Measurements from ENCODE around the gene VAV2. TPM values are rescaled to one million over a fixed set of nuclear protein-coding genes. Genes with fewer than 3 reads are reported as not detected.

Gene VAV2
- total and polyA plus RNA-seq, 2 experiments from 2014 or later, result 8.1 to 28.9 TPM

DNA sequence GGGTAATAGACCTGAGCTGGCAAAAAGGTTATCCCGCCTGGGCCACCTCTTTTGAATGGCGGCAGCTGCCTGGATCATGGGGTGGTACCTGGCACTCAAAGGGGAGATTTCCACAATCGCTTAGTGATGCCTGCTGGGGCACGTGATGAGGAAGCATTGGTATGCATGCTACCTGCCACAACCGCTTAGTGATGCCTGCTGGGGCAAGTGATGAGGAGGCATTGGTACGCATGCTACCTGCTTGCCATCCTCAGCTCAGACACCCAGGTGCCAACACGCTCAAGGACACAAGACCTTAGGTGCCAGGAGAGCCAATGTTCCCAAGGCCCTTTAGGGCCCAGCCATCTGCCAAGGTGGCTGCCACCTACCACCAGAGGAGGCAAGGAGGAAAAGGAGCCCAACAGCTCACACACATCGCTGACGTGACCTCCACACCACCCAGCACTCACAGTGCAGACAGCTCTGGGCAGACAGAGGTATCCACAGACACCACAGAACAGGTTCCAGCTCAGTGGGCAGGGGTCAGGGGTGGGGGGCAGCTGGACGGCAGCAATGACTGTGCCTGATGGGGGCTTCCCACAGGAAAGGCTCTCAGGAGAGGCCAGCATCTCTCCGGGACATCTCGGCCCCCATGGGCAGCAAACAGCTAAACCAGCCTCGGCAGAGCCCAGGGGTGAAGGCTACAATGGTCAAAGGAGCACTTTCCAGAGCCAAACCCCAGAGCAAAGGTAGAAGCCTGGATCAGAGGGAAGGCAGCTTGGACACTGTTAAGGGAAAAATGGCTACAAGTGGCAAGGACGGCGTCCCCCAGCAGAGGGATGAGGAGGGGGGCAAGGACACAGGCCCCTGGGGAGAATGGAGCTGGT is 210.9 kb downstream of the VAV2 start (continued):
- TF ChIP-seq, protein P1, sequence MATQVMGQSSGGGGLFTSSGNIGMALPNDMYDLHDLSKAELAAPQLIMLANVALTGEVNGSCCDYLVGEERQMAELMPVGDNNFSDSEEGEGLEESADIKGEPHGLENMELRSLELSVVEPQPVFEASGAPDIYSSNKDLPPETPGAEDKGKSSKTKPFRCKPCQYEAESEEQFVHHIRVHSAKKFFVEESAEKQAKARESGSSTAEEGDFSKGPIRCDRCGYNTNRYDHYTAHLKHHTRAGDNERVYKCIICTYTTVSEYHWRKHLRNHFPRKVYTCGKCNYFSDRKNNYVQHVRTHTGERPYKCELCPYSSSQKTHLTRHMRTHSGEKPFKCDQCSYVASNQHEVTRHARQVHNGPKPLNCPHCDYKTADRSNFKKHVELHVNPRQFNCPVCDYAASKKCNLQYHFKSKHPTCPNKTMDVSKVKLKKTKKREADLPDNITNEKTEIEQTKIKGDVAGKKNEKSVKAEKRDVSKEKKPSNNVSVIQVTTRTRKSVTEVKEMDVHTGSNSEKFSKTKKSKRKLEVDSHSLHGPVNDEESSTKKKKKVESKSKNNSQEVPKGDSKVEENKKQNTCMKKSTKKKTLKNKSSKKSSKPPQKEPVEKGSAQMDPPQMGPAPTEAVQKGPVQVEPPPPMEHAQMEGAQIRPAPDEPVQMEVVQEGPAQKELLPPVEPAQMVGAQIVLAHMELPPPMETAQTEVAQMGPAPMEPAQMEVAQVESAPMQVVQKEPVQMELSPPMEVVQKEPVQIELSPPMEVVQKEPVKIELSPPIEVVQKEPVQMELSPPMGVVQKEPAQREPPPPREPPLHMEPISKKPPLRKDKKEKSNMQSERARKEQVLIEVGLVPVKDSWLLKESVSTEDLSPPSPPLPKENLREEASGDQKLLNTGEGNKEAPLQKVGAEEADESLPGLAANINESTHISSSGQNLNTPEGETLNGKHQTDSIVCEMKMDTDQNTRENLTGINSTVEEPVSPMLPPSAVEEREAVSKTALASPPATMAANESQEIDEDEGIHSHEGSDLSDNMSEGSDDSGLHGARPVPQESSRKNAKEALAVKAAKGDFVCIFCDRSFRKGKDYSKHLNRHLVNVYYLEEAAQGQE (IDR thresholded peaks at IDR 0.05; ENCODE audit: unreplicated experiment), result no peak
- TF ChIP-seq JUNB (IDR thresholded peaks at IDR 0.05; ENCODE audit: unreplicated experiment) (no peak), POLR2AphosphoS5 (IDR thresholded peaks at IDR 0.05; ENCODE audit: low read depth) (no peak), STAT1 (IDR thresholded peaks at IDR 0.05; ENCODE audit: unreplicated experiment) (no peak), EZH2 (IDR thresholded peaks at IDR 0.05; ENCODE audit: low read depth, unreplicated experiment) (no peak)

DNA sequence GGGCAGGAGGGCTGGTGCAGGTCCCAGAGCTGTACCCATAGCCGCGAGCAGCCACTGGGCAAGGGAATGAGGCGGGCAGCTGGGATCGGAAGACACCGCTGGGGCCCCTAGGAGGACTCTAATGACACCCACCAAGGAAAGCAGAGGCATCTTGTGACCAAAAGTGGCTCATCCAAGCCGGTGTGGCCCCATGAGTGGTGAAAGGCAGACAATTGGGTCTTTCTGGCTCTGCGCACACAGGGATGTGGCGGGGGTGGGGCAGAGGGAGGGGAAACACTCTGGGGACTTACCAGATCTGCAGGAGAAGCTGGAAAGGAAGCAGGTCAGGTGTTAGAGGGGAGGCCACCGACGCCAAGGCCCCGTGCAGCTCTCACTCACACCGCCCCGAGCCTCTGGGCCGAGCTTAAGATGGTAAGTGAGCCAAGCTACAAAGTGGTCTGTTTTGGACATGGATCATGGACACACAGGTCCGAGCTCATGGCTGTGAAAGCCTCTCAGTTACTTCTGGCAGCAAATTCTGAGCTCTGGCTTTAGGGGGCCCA is 211.6 kb downstream of the VAV2 start:
- Histone ChIP-seq H3K27me3 (ENCODE audit: insufficient read depth) (no peaks in the 10 kb centered on the region), H3K4me2 (no peak overlapping the region), H3K9me2 (ENCODE audit: insufficient read depth) (no peaks in the 10 kb centered on the region), H3K36me3 (ENCODE audit: insufficient read depth) (no peaks in the 10 kb centered on the region), H3K4me1 (ENCODE audit: insufficient read depth) (no peaks in the 10 kb centered on the region), H4K20me1 (replicated peaks; ENCODE audit: insufficient read depth) (no peaks in the 10 kb centered on the region), H3K79me2 (replicated peaks; ENCODE audit: insufficient read depth) (no peaks in the 10 kb centered on the region), H3K27ac (ENCODE audit: low read depth) (no peak overlapping the region), H2AFZ (no peak overlapping the region), H3F3A (replicated peaks; ENCODE audit: low read depth) (no peaks in the 10 kb centered on the region), H3K4me3 (no peak overlapping the region)
- H3K4me3 Mint-ChIP-seq, result no peak overlapping the region
- no peak overlapping the region for H3K27ac Mint-ChIP-seq
- H3K36me3 Mint-ChIP-seq (ENCODE audit: low read depth), result peaks cover 9% of the 10 kb centered on the region; the same call in 2 of the 3 replicates
- no peaks in the 10 kb centered on the region for H3K4me1 Mint-ChIP-seq
- H3K27me3 Mint-ChIP-seq (ENCODE audit: insufficient read depth, low read depth, poor library complexity), result peaks cover 6% of the 10 kb centered on the region
- no peak for ATAC-seq
- no peak for DNase-seq (ENCODE audit: low spot score)
- H3K9me3 Mint-ChIP-seq, result no peaks in the 10 kb centered on the region
- TF ChIP-seq, protein P2, sequence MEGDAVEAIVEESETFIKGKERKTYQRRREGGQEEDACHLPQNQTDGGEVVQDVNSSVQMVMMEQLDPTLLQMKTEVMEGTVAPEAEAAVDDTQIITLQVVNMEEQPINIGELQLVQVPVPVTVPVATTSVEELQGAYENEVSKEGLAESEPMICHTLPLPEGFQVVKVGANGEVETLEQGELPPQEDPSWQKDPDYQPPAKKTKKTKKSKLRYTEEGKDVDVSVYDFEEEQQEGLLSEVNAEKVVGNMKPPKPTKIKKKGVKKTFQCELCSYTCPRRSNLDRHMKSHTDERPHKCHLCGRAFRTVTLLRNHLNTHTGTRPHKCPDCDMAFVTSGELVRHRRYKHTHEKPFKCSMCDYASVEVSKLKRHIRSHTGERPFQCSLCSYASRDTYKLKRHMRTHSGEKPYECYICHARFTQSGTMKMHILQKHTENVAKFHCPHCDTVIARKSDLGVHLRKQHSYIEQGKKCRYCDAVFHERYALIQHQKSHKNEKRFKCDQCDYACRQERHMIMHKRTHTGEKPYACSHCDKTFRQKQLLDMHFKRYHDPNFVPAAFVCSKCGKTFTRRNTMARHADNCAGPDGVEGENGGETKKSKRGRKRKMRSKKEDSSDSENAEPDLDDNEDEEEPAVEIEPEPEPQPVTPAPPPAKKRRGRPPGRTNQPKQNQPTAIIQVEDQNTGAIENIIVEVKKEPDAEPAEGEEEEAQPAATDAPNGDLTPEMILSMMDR (conservative IDR thresholded peaks at IDR 0.05; ENCODE audit: low read depth in 2 of 2), result no peak
- TF ChIP-seq NANOG (IDR thresholded peaks at IDR 0.05; ENCODE audit: borderline replicate concordance), result no peak
- TF ChIP-seq, protein P1 (IDR thresholded peaks at IDR 0.05; ENCODE audit: unreplicated experiment), result no peak
- TF ChIP-seq, protein P3, sequence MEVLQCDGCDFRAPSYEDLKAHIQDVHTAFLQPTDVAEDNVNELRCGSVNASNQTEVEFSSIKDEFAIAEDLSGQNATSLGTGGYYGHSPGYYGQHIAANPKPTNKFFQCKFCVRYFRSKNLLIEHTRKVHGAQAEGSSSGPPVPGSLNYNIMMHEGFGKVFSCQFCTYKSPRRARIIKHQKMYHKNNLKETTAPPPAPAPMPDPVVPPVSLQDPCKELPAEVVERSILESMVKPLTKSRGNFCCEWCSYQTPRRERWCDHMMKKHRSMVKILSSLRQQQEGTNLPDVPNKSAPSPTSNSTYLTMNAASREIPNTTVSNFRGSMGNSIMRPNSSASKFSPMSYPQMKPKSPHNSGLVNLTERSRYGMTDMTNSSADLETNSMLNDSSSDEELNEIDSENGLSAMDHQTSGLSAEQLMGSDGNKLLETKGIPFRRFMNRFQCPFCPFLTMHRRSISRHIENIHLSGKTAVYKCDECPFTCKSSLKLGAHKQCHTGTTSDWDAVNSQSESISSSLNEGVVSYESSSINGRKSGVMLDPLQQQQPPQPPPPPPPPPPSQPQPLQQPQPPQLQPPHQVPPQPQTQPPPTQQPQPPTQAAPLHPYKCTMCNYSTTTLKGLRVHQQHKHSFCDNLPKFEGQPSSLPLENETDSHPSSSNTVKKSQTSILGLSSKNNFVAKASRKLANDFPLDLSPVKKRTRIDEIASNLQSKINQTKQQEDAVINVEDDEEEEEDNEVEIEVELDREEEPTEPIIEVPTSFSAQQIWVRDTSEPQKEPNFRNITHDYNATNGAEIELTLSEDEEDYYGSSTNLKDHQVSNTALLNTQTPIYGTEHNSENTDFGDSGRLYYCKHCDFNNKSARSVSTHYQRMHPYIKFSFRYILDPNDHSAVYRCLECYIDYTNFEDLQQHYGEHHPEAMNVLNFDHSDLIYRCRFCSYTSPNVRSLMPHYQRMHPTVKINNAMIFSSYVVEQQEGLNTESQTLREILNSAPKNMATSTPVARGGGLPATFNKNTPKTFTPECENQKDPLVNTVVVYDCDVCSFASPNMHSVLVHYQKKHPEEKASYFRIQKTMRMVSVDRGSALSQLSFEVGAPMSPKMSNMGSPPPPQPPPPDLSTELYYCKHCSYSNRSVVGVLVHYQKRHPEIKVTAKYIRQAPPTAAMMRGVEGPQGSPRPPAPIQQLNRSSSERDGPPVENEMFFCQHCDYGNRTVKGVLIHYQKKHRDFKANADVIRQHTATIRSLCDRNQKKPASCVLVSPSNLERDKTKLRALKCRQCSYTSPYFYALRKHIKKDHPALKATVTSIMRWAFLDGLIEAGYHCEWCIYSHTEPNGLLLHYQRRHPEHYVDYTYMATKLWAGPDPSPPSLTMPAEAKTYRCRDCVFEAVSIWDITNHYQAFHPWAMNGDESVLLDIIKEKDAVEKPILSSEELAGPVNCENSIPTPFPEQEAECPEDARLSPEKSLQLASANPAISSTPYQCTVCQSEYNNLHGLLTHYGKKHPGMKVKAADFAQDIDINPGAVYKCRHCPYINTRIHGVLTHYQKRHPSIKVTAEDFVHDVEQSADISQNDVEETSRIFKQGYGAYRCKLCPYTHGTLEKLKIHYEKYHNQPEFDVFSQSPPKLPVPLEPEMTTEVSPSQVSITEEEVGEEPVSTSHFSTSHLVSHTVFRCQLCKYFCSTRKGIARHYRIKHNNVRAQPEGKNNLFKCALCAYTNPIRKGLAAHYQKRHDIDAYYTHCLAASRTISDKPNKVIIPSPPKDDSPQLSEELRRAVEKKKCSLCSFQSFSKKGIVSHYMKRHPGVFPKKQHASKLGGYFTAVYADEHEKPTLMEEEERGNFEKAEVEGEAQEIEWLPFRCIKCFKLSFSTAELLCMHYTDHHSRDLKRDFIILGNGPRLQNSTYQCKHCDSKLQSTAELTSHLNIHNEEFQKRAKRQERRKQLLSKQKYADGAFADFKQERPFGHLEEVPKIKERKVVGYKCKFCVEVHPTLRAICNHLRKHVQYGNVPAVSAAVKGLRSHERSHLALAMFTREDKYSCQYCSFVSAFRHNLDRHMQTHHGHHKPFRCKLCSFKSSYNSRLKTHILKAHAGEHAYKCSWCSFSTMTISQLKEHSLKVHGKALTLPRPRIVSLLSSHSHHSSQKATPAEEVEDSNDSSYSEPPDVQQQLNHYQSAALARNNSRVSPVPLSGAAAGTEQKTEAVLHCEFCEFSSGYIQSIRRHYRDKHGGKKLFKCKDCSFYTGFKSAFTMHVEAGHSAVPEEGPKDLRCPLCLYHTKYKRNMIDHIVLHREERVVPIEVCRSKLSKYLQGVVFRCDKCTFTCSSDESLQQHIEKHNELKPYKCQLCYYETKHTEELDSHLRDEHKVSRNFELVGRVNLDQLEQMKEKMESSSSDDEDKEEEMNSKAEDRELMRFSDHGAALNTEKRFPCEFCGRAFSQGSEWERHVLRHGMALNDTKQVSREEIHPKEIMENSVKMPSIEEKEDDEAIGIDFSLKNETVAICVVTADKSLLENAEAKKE (CRISPR knock-in tag; IDR thresholded peaks at IDR 0.05), result no peak

All from GM23338 (cell line).